Stimulated activated naive B cell treated with anti-CD40 and anti-IgM and Interleukin-4, amounts not matched to agents 10 μg/mL and 1 μg/mL and 100 μg/mL, for 72 hours (primary cell): ENCODE measurements around the gene PLIN1.
A peak's percentile ranks its signal among the peaks of the same experiment; 100 is the strongest.

Experiments
- ATAC-seq, 2 donors: fragments of 150-1000 bp; cut with Tn5 transposase; replicated peaks; 2 replicates each; pipeline ENCODE4 v1.10.0; 2021; ENCODE audit warnings: moderate library complexity in 1 of 2
- DNase-seq: peaks from one replicate; pipeline ENCODE4 v3.0.0; 2021
- H3K27ac Mint-ChIP-seq: one replicate; pipeline ENCODE4 v1.8.0; 2022; ENCODE audit warnings: mild to moderate bottlenecking, mixed read lengths
- H3K27me3 Mint-ChIP-seq, 2 donors: one replicate each; pipeline ENCODE4 v1.8.0; 2022; ENCODE audit warnings: mixed read lengths in 2 of 2
- H3K36me3 Mint-ChIP-seq, 2 donors: one replicate each; pipeline ENCODE4 v1.8.0; 2022; ENCODE audit warnings: mixed read lengths in 2 of 2, mild to moderate bottlenecking in 1 of 2
- H3K4me1 Mint-ChIP-seq, 2 donors: one replicate each; pipeline ENCODE4 v1.8.0; 2022; ENCODE audit warnings: mixed read lengths in 2 of 2, mild to moderate bottlenecking in 1 of 2
- H3K4me3 Mint-ChIP-seq, 2 donors: one replicate each; pipeline ENCODE4 v1.8.0; 2022; ENCODE audit warnings: mild to moderate bottlenecking in 2 of 2, mixed read lengths in 2 of 2, moderate library complexity in 1 of 2
- H3K9me3 Mint-ChIP-seq, 2 donors: one replicate each; pipeline ENCODE4 v1.8.0; 2022; ENCODE audit warnings: mixed read lengths in 2 of 2, mild to moderate bottlenecking in 1 of 2

Gene PLIN1

GRCh38 chr15:89685995-89686394, 6.8 kb upstream of the PLIN1 start:
- no peak for ATAC-seq
- Mint-ChIP-seq H3K27me3 (no peaks in the 10 kb centered on the region), H3K36me3 (peaks cover 4 to 13% of the 10 kb centered on the region in 2 donors), H3K4me3 (no peak overlapping the region), H3K9me3 (peaks cover 0 to under 1% of the 10 kb centered on the region in 2 donors), H3K4me1 (peaks cover 2 to 14% of the 10 kb centered on the region in 2 donors), H3K27ac (no peak overlapping the region)
- DNase-seq, result no peak

- Mint-ChIP-seq H3K4me1 (no peaks in the 10 kb centered on the region), H3K4me3 (no peak overlapping the region), H3K36me3 (peaks cover 4 to 13% of the 10 kb centered on the region in 2 donors), H3K9me3 (no peaks in the 10 kb centered on the region), H3K27me3 (peaks cover 0 to 5% of the 10 kb centered on the region in 2 donors), H3K27ac (no peak overlapping the region)
- DNase-seq (no peak), ATAC-seq (no peak)
Measured at GRCh38 chr15:89681146-89681545, 2.0 kb upstream of the PLIN1 start.

- H3K9me3 Mint-ChIP-seq, result no peaks in the 10 kb centered on the region
- DNase-seq (no peak), ATAC-seq (no peak)
- no peak overlapping the region for H3K4me3 Mint-ChIP-seq
- peaks cover 0 to 5% of the 10 kb centered on the region in 2 donors for H3K27me3 Mint-ChIP-seq
- H3K4me1 Mint-ChIP-seq, result no peaks in the 10 kb centered on the region
- H3K36me3 Mint-ChIP-seq, result peaks cover 4 to 10% of the 10 kb centered on the region in 2 donors
- H3K27ac Mint-ChIP-seq, result no peak overlapping the region
Measured at GRCh38 chr15:89680282-89680873, 1.2 kb upstream of the PLIN1 start.

GRCh38 chr15:89677381-89677780, 1.8 kb downstream of the PLIN1 start:
- Mint-ChIP-seq H3K4me3 (no peak overlapping the region), H3K27ac (no peak overlapping the region), H3K36me3 (peaks cover 0 to 2% of the 10 kb centered on the region in 2 donors), H3K4me1 (no peaks in the 10 kb centered on the region), H3K9me3 (no peaks in the 10 kb centered on the region), H3K27me3 (peaks cover 5 to 17% of the 10 kb centered on the region in 2 donors)
- ATAC-seq, result no peak
- DNase-seq, result no peak

- DNase-seq, result no peak
- Mint-ChIP-seq H3K4me3 (no peak overlapping the region), H3K4me1 (no peaks in the 10 kb centered on the region), H3K27me3 (peaks cover 5 to 17% of the 10 kb centered on the region in 2 donors), H3K36me3 (no peaks in the 10 kb centered on the region), H3K9me3 (no peaks in the 10 kb centered on the region), H3K27ac (no peak overlapping the region)
- no peak for ATAC-seq
Measured at GRCh38 chr15:89675606-89676005, 3.6 kb downstream of the PLIN1 start.

GRCh38 chr15:89674526-89674925, 4.6 kb downstream of the PLIN1 start:
- no peak overlapping the region for H3K27ac Mint-ChIP-seq

GRCh38 chr15:89673165-89673512, 6.0 kb downstream of the PLIN1 start:
- no peak overlapping the region for H3K4me3 Mint-ChIP-seq
- no peaks in the 10 kb centered on the region for H3K4me1 Mint-ChIP-seq
- DNase-seq (no peak), ATAC-seq (peak; percentile 46 to 51)
- H3K27me3 Mint-ChIP-seq, result peaks cover 5 to 17% of the 10 kb centered on the region in 2 donors
- H3K9me3 Mint-ChIP-seq, result no peaks in the 10 kb centered on the region
- no peaks in the 10 kb centered on the region for H3K36me3 Mint-ChIP-seq
- no peak overlapping the region for H3K27ac Mint-ChIP-seq

More at GRCh38 chr15:89674526-89674925, 4.6 kb downstream of the PLIN1 start:
- Mint-ChIP-seq H3K4me3 (no peak overlapping the region), H3K9me3 (no peaks in the 10 kb centered on the region), H3K4me1 (no peaks in the 10 kb centered on the region), H3K36me3 (no peaks in the 10 kb centered on the region), H3K27me3 (peaks cover 5 to 17% of the 10 kb centered on the region in 2 donors)
- no peak for ATAC-seq
- DNase-seq, result no peak

GRCh38 chr15:89672221-89673164, 6.7 kb downstream of the PLIN1 start:
- peaks cover 11 to 20% of the 10 kb centered on the region in 2 donors for H3K27me3 Mint-ChIP-seq
- H3K4me1 Mint-ChIP-seq, result no peaks in the 10 kb centered on the region
- no peak for ATAC-seq
- no peaks in the 10 kb centered on the region for H3K36me3 Mint-ChIP-seq
- no peak for DNase-seq
- no peak overlapping the region for H3K27ac Mint-ChIP-seq
- no peak overlapping the region for H3K4me3 Mint-ChIP-seq
- no peaks in the 10 kb centered on the region for H3K9me3 Mint-ChIP-seq

- ATAC-seq (no peak), DNase-seq (no peak)
- Mint-ChIP-seq H3K4me1 (no peaks in the 10 kb centered on the region), H3K36me3 (no peaks in the 10 kb centered on the region), H3K9me3 (no peaks in the 10 kb centered on the region), H3K4me3 (no peak overlapping the region), H3K27me3 (peaks cover 13 to 23% of the 10 kb centered on the region in 2 donors), H3K27ac (no peak overlapping the region)
Measured at GRCh38 chr15:89671687-89672086, 7.5 kb downstream of the PLIN1 start.

- Mint-ChIP-seq H3K36me3 (no peaks in the 10 kb centered on the region), H3K9me3 (no peaks in the 10 kb centered on the region), H3K4me3 (no peak overlapping the region), H3K27me3 (peaks cover 17 to 29% of the 10 kb centered on the region in 2 donors), H3K27ac (no peak overlapping the region), H3K4me1 (no peaks in the 10 kb centered on the region)
- no peak for ATAC-seq
- no peak for DNase-seq
Measured at GRCh38 chr15:89670971-89671560, 8.1 kb downstream of the PLIN1 start.

GRCh38 chr15:89669941-89670340, 9.2 kb downstream of the PLIN1 start:
- Mint-ChIP-seq H3K27me3 (peaks cover 19 to 35% of the 10 kb centered on the region in 2 donors), H3K36me3 (no peaks in the 10 kb centered on the region), H3K4me3 (no peak overlapping the region), H3K27ac (no peak overlapping the region), H3K9me3 (no peaks in the 10 kb centered on the region), H3K4me1 (no peaks in the 10 kb centered on the region)
- ATAC-seq, result no peak
- DNase-seq, result no peak

- Mint-ChIP-seq H3K27ac (no peak overlapping the region), H3K4me3 (no peak overlapping the region), H3K9me3 (no peaks in the 10 kb centered on the region), H3K4me1 (peaks cover 0 to 4% of the 10 kb centered on the region in 2 donors), H3K27me3 (peaks cover 25 to 41% of the 10 kb centered on the region in 2 donors), H3K36me3 (no peaks in the 10 kb centered on the region)
- DNase-seq, result no peak
- ATAC-seq, result no peak
Measured at GRCh38 chr15:89669309-89669865, 9.8 kb downstream of the PLIN1 start.

- ATAC-seq (no peak), DNase-seq (no peak)
- no peak overlapping the region for H3K27ac Mint-ChIP-seq
- H3K36me3 Mint-ChIP-seq, result no peaks in the 10 kb centered on the region
- peaks cover 22 to 42% of the 10 kb centered on the region in 2 donors for H3K27me3 Mint-ChIP-seq
- H3K4me1 Mint-ChIP-seq, result peaks cover 0 to 5% of the 10 kb centered on the region in 2 donors
- no peak overlapping the region for H3K4me3 Mint-ChIP-seq
- H3K9me3 Mint-ChIP-seq, result no peaks in the 10 kb centered on the region
Measured at GRCh38 chr15:89668171-89668570, 11.0 kb downstream of the PLIN1 start.

- Mint-ChIP-seq H3K4me1 (peaks cover 0 to 5% of the 10 kb centered on the region in 2 donors), H3K27me3 (peaks cover 25 to 42% of the 10 kb centered on the region in 2 donors), H3K9me3 (no peaks in the 10 kb centered on the region), H3K36me3 (no peaks in the 10 kb centered on the region), H3K27ac (no peak overlapping the region), H3K4me3 (no peak overlapping the region)
- no peak for DNase-seq
- ATAC-seq, result no peak
Measured at GRCh38 chr15:89667706-89667960, 11.5 kb downstream of the PLIN1 start.
